LNCaP clone FGC (cell line): ENCODE measurements around the gene XYLT2.

Experiments
- DNase-seq: peaks from one replicate; pipeline ENCODE4 v3.0.0-alpha.2; 2011; ENCODE audit warnings: low read depth
- H3K4me3 ChIP-seq: 2 replicates; pipeline ENCODE4 v1.5.1; 2011; ENCODE audit warnings: mild to moderate bottlenecking, low read depth, low read length, control low read depth
- CTCF ChIP-seq: IDR thresholded peaks from 2 replicates; pipeline ENCODE4 v1.5.1; 2012; ENCODE audit warnings: mild to moderate bottlenecking; ENCODE audit not compliant: control insufficient read depth, insufficient read depth; ENCODE audit errors: extremely low read depth

The XYLT2 gene

GRCh38 chr17:50372758-50373556, 27.0 kb downstream of the XYLT2 start, which contains the start of the genes EME1 and MRPL27:
Gene EME1 (plus strand): TSS chr17:50373229. CDS start chr17:50375209, 1,980 bp downstream.
Gene MRPL27 (minus strand): TSS chr17:50373184. CDS start chr17:50373170, 14 bp downstream.
- peak; percentile 71 for DNase-seq
- peak within 1 kb of the TSS; percentile 79 for H3K4me3 ChIP-seq
- no peak for TF ChIP-seq CTCF

- no peak for TF ChIP-seq CTCF
These were observed 27.8 kb downstream of the XYLT2 start for GRCh38 chr17:50373705-50374104.

GRCh38 chr17:50375858-50376538, 30.1 kb downstream of the XYLT2 start:
- no peak for TF ChIP-seq CTCF
- no peak overlapping the region for H3K4me3 ChIP-seq
- no peak for DNase-seq

More at GRCh38 chr17:50373705-50374104, 27.8 kb downstream of the XYLT2 start:
- H3K4me3 ChIP-seq, result peak overlapping the region; percentile 79
- DNase-seq, result no peak

- no peak overlapping the region for H3K4me3 ChIP-seq
- no peak for DNase-seq
- TF ChIP-seq CTCF, result no peak
These were observed 33.6 kb downstream of the XYLT2 start for GRCh38 chr17:50379351-50380132.

- H3K4me3 ChIP-seq, result no peak overlapping the region
- no peak for TF ChIP-seq CTCF
- no peak for DNase-seq
These were observed 34.7 kb downstream of the XYLT2 start for GRCh38 chr17:50380369-50381259.
